HUES48 (cell line): ENCODE results near the gene ADAMTS17.

Experiments used
- H3K27ac ChIP-seq: one replicate; pipeline ENCODE4 v1.7.0; 2013; ENCODE audit warnings: low read depth, low read length, inconsistent platforms
- H3K27me3 ChIP-seq: 2 replicates; pipeline ENCODE4 v1.6.1; 2013; ENCODE audit warnings: mild to moderate bottlenecking, low read length; ENCODE audit not compliant: control insufficient read depth, insufficient read depth
- H3K36me3 ChIP-seq: 2 replicates; pipeline ENCODE4 v1.6.1; 2013; ENCODE audit warnings: low read length; ENCODE audit not compliant: control insufficient read depth, insufficient read depth
- H3K4me1 ChIP-seq: 2 replicates; pipeline ENCODE4 v1.6.1; 2013; ENCODE audit warnings: mild to moderate bottlenecking, low read length; ENCODE audit not compliant: control insufficient read depth, insufficient read depth
- H3K4me3 ChIP-seq: 2 replicates; pipeline ENCODE4 v1.5.1; 2013; ENCODE audit warnings: mild to moderate bottlenecking, low read depth, low read length
- H3K9ac ChIP-seq: 2 replicates; pipeline ENCODE4 v1.6.1; 2013; ENCODE audit warnings: mild to moderate bottlenecking, low read depth, low read length, moderate library complexity
- H3K9me3 ChIP-seq: 2 replicates; pipeline ENCODE4 v1.6.1; 2013; ENCODE audit warnings: low read length; ENCODE audit not compliant: control insufficient read depth, insufficient read depth

ADAMTS17 gene

DNA sequence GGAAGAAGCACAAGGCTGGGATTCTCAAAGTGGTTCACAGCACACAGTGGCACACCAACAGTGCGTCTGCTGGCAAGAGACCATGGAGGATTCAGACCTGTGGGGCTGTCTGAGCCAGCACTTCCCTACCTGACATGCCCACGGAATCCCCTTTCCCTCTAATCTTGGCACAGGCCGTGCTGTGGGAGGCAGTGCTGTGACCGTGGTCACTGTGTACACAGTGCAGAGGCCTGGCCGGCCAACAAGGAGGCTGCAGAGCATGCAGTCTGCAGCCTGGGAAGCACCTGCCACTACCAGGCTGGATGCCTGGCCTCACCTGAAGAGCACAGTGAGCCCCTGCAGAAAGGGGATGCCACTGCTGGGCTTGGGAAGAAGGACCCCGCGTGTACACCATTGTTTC, 307.6 kb downstream of the ADAMTS17 start:
- no peak overlapping the region for H3K4me3 ChIP-seq
- no peak overlapping the region for H3K27ac ChIP-seq
- H3K9ac ChIP-seq = no peak overlapping the region
- no peaks in the 10 kb centered on the region for H3K9me3 ChIP-seq
- no peaks in the 10 kb centered on the region for H3K27me3 ChIP-seq
- H3K4me1 ChIP-seq = no peaks in the 10 kb centered on the region
- no peaks in the 10 kb centered on the region for H3K36me3 ChIP-seq

- H3K27me3 ChIP-seq = no peaks in the 10 kb centered on the region
- H3K4me1 ChIP-seq = no peaks in the 10 kb centered on the region
- no peak overlapping the region for H3K9ac ChIP-seq
- no peak overlapping the region for H3K27ac ChIP-seq
- no peaks in the 10 kb centered on the region for H3K36me3 ChIP-seq
- no peaks in the 10 kb centered on the region for H3K9me3 ChIP-seq
- no peak overlapping the region for H3K4me3 ChIP-seq
Measured at GRCh38 chr15:100033140-100033857, 308.5 kb downstream of the ADAMTS17 start.

- Histone ChIP-seq H3K36me3 (no peaks in the 10 kb centered on the region), H3K27ac (no peak overlapping the region), H3K9me3 (peaks cover 5% of the 10 kb centered on the region; the same call in 1 of the 2 replicates), H3K4me3 (no peak overlapping the region), H3K4me1 (no peaks in the 10 kb centered on the region), H3K9ac (no peak overlapping the region), H3K27me3 (no peaks in the 10 kb centered on the region)
Measured at GRCh38 chr15:100032358-100033085, 309.3 kb downstream of the ADAMTS17 start.

DNA sequence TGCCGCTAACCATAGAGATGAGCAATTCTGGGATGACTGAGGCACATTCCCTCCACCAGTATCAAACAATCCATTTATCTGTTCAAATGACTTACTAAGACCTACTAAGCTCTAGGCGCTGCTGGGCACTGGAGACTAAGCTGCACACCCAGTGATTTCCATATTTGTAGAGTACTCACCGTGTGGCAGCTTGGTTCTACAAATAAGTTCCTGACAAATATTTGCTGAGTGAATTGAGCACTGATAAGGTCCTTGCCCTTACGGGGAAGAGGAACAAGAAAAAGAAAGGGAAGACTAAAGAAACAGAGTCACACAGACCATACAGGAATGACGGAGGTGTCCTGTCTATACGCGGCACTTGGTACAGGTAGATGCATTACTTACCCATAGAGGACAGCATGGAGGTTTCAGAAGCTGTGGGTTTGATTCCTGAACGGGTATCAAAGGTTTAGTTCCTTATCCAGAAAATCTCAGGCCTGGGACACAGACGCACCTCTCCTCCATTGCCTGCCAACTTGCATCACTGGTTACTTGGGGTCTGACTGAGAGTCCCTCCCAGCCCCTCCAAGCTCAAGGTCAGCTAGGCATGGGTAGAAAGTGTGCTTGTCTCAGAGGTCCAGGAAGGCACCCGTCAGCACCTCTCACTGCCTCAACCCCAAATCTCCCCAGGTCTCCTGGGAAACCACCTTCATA, 310.0 kb downstream of the ADAMTS17 start:
- H3K9me3 ChIP-seq = peaks cover 9% of the 10 kb centered on the region; the same call in 1 of the 2 replicates
- H3K4me3 ChIP-seq = no peak overlapping the region
- no peaks in the 10 kb centered on the region for H3K36me3 ChIP-seq
- H3K4me1 ChIP-seq = no peaks in the 10 kb centered on the region
- no peak overlapping the region for H3K27ac ChIP-seq
- H3K27me3 ChIP-seq = no peaks in the 10 kb centered on the region
- H3K9ac ChIP-seq = no peak overlapping the region

DNA sequence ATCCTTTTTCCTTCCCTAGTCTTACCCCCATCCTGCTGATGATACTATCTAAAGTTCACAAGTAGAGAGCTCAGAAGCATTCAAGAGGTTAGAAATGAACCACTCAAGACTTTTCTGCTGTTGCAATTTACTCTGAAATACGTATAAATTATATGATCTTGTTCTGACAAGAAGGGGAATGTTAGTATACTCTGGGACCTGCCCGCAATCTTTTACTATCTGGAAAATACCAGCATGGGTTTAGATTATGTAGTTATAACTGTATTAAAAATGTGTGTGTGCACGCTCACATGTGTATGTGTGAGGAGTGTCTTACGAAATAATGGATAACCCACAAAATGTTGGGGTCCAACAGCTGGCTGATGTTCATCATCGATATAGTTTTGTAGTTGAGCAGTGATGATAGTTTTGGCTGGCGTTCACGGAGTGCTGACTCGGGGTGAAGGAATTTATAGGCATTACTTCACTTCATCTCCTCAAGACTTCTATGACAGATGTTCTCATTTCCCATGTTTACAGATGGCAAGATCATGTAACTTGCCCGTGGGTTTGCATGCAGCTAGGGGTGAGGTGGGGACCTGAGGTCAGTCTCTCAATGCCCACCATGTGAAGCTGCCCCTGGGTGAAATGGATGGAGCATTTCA, 311.1 kb downstream of the ADAMTS17 start:
- H3K9ac ChIP-seq = no peak overlapping the region
- H3K27ac ChIP-seq = no peak overlapping the region
- no peaks in the 10 kb centered on the region for H3K36me3 ChIP-seq
- H3K27me3 ChIP-seq = no peaks in the 10 kb centered on the region
- H3K9me3 ChIP-seq = peaks cover 9% of the 10 kb centered on the region; the same call in 1 of the 2 replicates
- no peak overlapping the region for H3K4me3 ChIP-seq
- no peaks in the 10 kb centered on the region for H3K4me1 ChIP-seq

GRCh38 chr15:100029868-100030479, 311.8 kb downstream of the ADAMTS17 start:
- H3K9ac ChIP-seq = no peak overlapping the region
- H3K27me3 ChIP-seq = no peaks in the 10 kb centered on the region
- no peak overlapping the region for H3K4me3 ChIP-seq
- no peaks in the 10 kb centered on the region for H3K4me1 ChIP-seq
- no peak overlapping the region for H3K27ac ChIP-seq
- no peaks in the 10 kb centered on the region for H3K36me3 ChIP-seq
- H3K9me3 ChIP-seq = peaks cover 9% of the 10 kb centered on the region; the same call in 1 of the 2 replicates

DNA sequence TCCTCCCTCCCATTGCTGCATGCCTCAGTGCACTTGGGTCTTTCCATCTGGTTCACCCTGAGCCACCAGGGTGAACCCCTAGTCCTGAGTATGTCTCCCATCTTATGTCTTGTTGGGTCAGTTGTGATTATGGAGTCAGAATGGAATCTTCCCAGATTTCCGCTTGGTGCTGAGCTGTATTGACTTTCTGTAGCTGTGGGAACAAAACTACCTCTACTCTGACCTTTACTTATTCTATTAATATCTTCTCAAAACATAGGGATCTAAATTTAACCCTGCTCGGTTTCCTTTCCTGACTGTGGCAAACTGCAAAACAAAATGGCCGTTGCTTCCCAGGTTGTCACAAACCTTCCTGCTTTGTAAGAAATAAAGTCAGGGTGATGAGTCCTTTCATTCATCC, 312.7 kb downstream of the ADAMTS17 start:
- no peak overlapping the region for H3K4me3 ChIP-seq
- no peak overlapping the region for H3K9ac ChIP-seq
- H3K9me3 ChIP-seq = peaks cover 9% of the 10 kb centered on the region; the same call in 1 of the 2 replicates
- H3K27me3 ChIP-seq = no peaks in the 10 kb centered on the region
- no peaks in the 10 kb centered on the region for H3K4me1 ChIP-seq
- no peak overlapping the region for H3K27ac ChIP-seq
- H3K36me3 ChIP-seq = no peaks in the 10 kb centered on the region

DNA sequence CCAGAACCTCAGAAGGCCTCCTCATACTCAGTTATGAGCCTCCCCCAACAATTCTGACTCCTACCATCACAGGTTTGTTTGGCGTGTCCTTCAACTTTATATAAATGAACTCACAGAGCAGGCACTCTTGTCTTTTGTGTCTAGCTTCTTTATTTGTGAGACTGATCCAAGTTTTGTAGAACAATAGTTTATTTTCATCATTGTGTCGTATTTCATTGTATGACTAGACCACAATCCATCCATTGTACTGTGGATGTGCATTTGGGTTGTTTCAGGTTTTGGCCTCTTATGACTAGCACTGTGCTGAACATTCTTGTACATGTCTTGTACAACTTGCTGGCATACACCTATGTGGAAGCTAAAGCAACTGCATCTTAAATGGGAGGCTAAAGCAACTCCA, 315.7 kb downstream of the ADAMTS17 start:
- peaks cover 9% of the 10 kb centered on the region; the same call in 1 of the 2 replicates for H3K9me3 ChIP-seq
- H3K9ac ChIP-seq = no peak overlapping the region
- no peak overlapping the region for H3K27ac ChIP-seq
- no peaks in the 10 kb centered on the region for H3K36me3 ChIP-seq
- no peaks in the 10 kb centered on the region for H3K4me1 ChIP-seq
- H3K27me3 ChIP-seq = no peaks in the 10 kb centered on the region
- no peak overlapping the region for H3K4me3 ChIP-seq

DNA sequence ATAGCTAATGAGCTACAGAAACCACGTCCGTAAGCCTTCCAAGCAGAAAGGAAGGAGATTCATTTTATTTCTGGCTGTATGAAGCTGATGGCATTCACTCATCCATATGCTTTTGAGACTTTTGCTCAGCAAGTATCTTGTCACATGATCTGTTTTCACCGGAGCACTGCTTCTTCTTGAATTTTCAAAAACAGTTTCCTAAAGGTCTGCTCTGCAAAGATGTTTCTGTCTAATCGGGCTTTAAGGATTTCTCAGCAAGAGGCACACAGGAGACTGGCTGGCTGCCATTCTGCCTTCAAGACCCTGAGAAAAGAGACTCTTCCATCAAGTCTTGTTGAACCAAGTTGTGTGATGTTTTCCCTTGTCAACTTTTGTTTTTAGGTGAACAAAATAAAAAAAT, 319.0 kb downstream of the ADAMTS17 start:
- Histone ChIP-seq H3K27ac (no peak overlapping the region), H3K4me3 (no peak overlapping the region)

DNA sequence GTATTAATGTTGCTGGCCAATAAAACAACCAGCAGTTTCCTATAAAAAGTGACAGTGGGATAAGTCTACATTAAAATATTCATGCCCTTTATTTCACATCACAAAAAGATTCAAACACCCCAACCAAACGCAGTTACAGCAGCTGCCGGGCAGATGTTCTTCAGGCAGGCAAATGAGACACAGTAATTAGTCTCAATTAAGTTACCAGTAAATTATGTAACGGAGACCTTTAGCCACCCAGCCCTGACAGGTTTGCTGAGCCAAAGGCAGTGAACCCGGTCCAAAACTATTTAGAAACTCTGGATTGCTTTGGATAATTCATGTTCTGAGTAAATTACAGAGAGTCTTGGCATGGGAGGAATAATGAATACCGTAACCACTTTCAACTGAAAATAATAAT, 319.4 kb downstream of the ADAMTS17 start:
- Histone ChIP-seq H3K9ac (no peak overlapping the region), H3K36me3 (no peaks in the 10 kb centered on the region), H3K9me3 (0 out of 2 replicates have a peak, but pooled peaks cover 2% of the 10 kb centered on the region), H3K27me3 (no peaks in the 10 kb centered on the region), H3K4me3 (no peak overlapping the region), H3K27ac (no peak overlapping the region), H3K4me1 (peaks cover 10% of the 10 kb centered on the region)

More for the DNA sequence above, 319.0 kb downstream of the ADAMTS17 start:
- Histone ChIP-seq H3K4me1 (peaks cover 10% of the 10 kb centered on the region), H3K36me3 (no peaks in the 10 kb centered on the region), H3K27me3 (no peaks in the 10 kb centered on the region), H3K9ac (no peak overlapping the region), H3K9me3 (peaks cover 6% of the 10 kb centered on the region; the same call in 1 of the 2 replicates)
